PC-9 (cell line): ENCODE results near the gene ELFN1. TPM values are rescaled to one million over a fixed set of nuclear protein-coding genes. Genes with fewer than 3 reads are reported as not detected.

ENCODE experiments used
- BruUV-seq: library from RNA; stranded (reverse); fragments of 400-500 nt; replicated peaks from 2 replicates; lab custom pipeline; 2021; lab: Mats Ljungman, UMichigan
- CTCF ChIA-PET: fragments of 300-600 bp; sonication (Branson Sonifier 250); formaldehyde crosslinking; loops from one replicate; lab custom pipeline; 2022; ENCODE audit warnings: antibody characterized with exemption; lab: Charles Lee
- POLR2A ChIA-PET: fragments of 300-600 bp; sonication (Branson Sonifier 250); formaldehyde crosslinking; loops from one replicate; lab custom pipeline; 2022; ENCODE audit warnings: antibody characterized with exemption; ENCODE audit not compliant: unreplicated experiment; lab: Charles Lee
- DNase-seq, 2 experiments: peaks; one replicate each; pipeline versions ENCODE4 v3.0.0 to v3.0.0-alpha.2; 2015 to 2022; ENCODE audit warnings: mixed read lengths in 1 of 2
- H2AFZ ChIP-seq: fragments of 200-600 bp; sonication (generic); 2 replicates; pipeline ENCODE4 v1.8.1; 2017; ENCODE audit warnings: antibody characterized with exemption
- H3F3A ChIP-seq: fragments of 200-600 bp; sonication (generic); 2 replicates; pipeline ENCODE4 v1.8.1; 2017; ENCODE audit warnings: antibody characterized with exemption, mild to moderate bottlenecking, low read depth; ENCODE audit not compliant: insufficient read depth
- H3K27ac ChIP-seq: fragments of 200-600 bp; sonication (generic); 2 replicates; pipeline ENCODE4 v1.6.1; 2016; ENCODE audit warnings: mixed run types
- H3K27me3 ChIP-seq: fragments of 200-600 bp; sonication (generic); 2 replicates; pipeline ENCODE4 v1.6.1; 2016; ENCODE audit warnings: low read depth, mixed run types; ENCODE audit not compliant: insufficient read depth
- H3K36me3 ChIP-seq: fragments of 200-600 bp; sonication (generic); 2 replicates; pipeline ENCODE4 v1.6.1; 2016; ENCODE audit warnings: low read depth, mixed run types
- H3K4me1 ChIP-seq: fragments of 200-600 bp; sonication (generic); replicated peaks from 2 replicates; pipeline ENCODE4 v1.6.1; 2016; ENCODE audit warnings: mixed run types; ENCODE audit not compliant: insufficient read depth
- H3K4me2 ChIP-seq: fragments of 200-600 bp; sonication (generic); 2 replicates; pipeline ENCODE4 v1.6.1; 2017; ENCODE audit warnings: mixed run types
- H3K4me3 ChIP-seq: fragments of 200-600 bp; sonication (generic); 2 replicates; pipeline ENCODE4 v1.6.1; 2016; ENCODE audit warnings: mixed run types
- H3K79me2 ChIP-seq: fragments of 200-600 bp; sonication (generic); 2 replicates; pipeline ENCODE4 v1.6.1; 2017; ENCODE audit warnings: low read depth, mixed run types
- H3K9me2 ChIP-seq: fragments of 200-600 bp; sonication (generic); 2 replicates; pipeline ENCODE4 v1.8.1; 2017; ENCODE audit warnings: mild to moderate bottlenecking; ENCODE audit not compliant: insufficient read depth
- H3K9me3 ChIP-seq: fragments of 200-600 bp; sonication (generic); 2 replicates; pipeline ENCODE4 v1.8.1; 2016; ENCODE audit warnings: low read depth; ENCODE audit not compliant: insufficient read depth
- H4K20me1 ChIP-seq: fragments of 200-600 bp; sonication (generic); 2 replicates; pipeline ENCODE4 v1.8.1; 2017; ENCODE audit not compliant: insufficient read depth
- CTCF ChIP-seq: fragments of 200-600 bp; sonication (generic); conservative IDR thresholded peaks from 2 replicates; pipeline ENCODE4 v1.6.1; 2017; ENCODE audit warnings: mixed run types, antibody characterized with exemption, mild to moderate bottlenecking, moderate library complexity
- EZH2 ChIP-seq: fragments of 200-600 bp; sonication (generic); IDR thresholded peaks from 2 replicates; pipeline ENCODE4 v1.8.0; 2017; ENCODE audit warnings: antibody characterized with exemption, low read depth
- intact Hi-C: fragments of 100-400 bp; cut with micrococcal nuclease; formaldehyde crosslinking; loops from one replicate; pipeline ENCODE4 v1.10.0; 2022; ENCODE audit not compliant: unreplicated experiment
- total RNA-seq: library from RNA; stranded (reverse); gene quantifications from 2 replicates; pipeline ENCODE4 v1.2.3, GENCODE V29; 2021

ELFN1 gene
- total RNA-seq, 1 experiment from 2014 or later: 0.09 TPM

GRCh38 chr7:1646391-1646790 lies 23.7 kb upstream of the ELFN1 start:
- intact Hi-C loops: no loop called here
- Histone ChIP-seq H3F3A (no peaks in the 10 kb centered on the region), H4K20me1 (no peaks in the 10 kb centered on the region), H3K79me2 (no peaks in the 10 kb centered on the region), H2AFZ (no peak overlapping the region), H3K27ac (no peak overlapping the region), H3K9me2 (no peaks in the 10 kb centered on the region), H3K4me3 (no peak overlapping the region), H3K27me3 (peaks cover 77% of the 10 kb centered on the region), H3K4me2 (no peak overlapping the region), H3K4me1 (no peaks in the 10 kb centered on the region), H3K36me3 (no peaks in the 10 kb centered on the region), H3K9me3 (no peaks in the 10 kb centered on the region)
- CTCF ChIA-PET: no interaction called here
- no TSS peak for BruUV-seq
- DNase-seq: no peak
- POLR2A ChIA-PET: no interaction called here
- TF ChIP-seq EZH2 (no peak), CTCF (no peak)

GRCh38 chr7:1646957-1647891 lies 22.9 kb upstream of the ELFN1 start:
- H3K9me3 ChIP-seq: no peaks in the 10 kb centered on the region
- no peak overlapping the region for H2AFZ ChIP-seq
- no peak overlapping the region for H3K27ac ChIP-seq
- intact Hi-C loops: no loop called here
- H3F3A ChIP-seq: no peaks in the 10 kb centered on the region
- TF ChIP-seq EZH2 (no peak), CTCF (no peak)
- no peaks in the 10 kb centered on the region for H3K79me2 ChIP-seq
- no peaks in the 10 kb centered on the region for H3K4me1 ChIP-seq
- CTCF ChIA-PET: no interaction called here
- no peaks in the 10 kb centered on the region for H3K9me2 ChIP-seq
- no TSS peak for BruUV-seq
- no peak overlapping the region for H3K4me2 ChIP-seq
- POLR2A ChIA-PET: no interaction called here
- no peaks in the 10 kb centered on the region for H3K36me3 ChIP-seq
- H4K20me1 ChIP-seq: no peaks in the 10 kb centered on the region
- peaks cover 77% of the 10 kb centered on the region for H3K27me3 ChIP-seq
- no peak for DNase-seq
- no peak overlapping the region for H3K4me3 ChIP-seq

GRCh38 chr7:1647961-1648672 lies 22.0 kb upstream of the ELFN1 start:
- Histone ChIP-seq H3K27ac (no peak overlapping the region), H3K4me2 (no peak overlapping the region), H2AFZ (no peak overlapping the region), H3K9me2 (no peaks in the 10 kb centered on the region), H3K9me3 (no peaks in the 10 kb centered on the region), H3K36me3 (no peaks in the 10 kb centered on the region), H3K4me3 (no peak overlapping the region), H3K79me2 (no peaks in the 10 kb centered on the region), H3F3A (no peaks in the 10 kb centered on the region), H3K4me1 (no peaks in the 10 kb centered on the region), H3K27me3 (peaks cover 76% of the 10 kb centered on the region), H4K20me1 (no peaks in the 10 kb centered on the region)
- POLR2A ChIA-PET: no interaction called here
- CTCF ChIA-PET: no interaction called here
- BruUV-seq: no TSS peak
- no peak for DNase-seq
- TF ChIP-seq CTCF: no peak
- intact Hi-C loops: no loop called here
